Ishikawa (cell line): ENCODE results near the gene TRIP12.

Source experiments
- CEBPB ChIP-seq: IDR thresholded peaks from 2 replicates; pipeline ENCODE4 v1.6.1; 2012
- CREB1 ChIP-seq: IDR thresholded peaks from 2 replicates; pipeline ENCODE4 v1.6.1; 2012; ENCODE audit warnings: low read depth
- EGR1 ChIP-seq: IDR thresholded peaks from 2 replicates; pipeline ENCODE4 v1.6.1; 2012
- EP300 ChIP-seq: IDR thresholded peaks from 2 replicates; pipeline ENCODE4 v1.6.1; 2012; ENCODE audit warnings: borderline replicate concordance
- FOXM1 ChIP-seq: IDR thresholded peaks from 2 replicates; pipeline ENCODE4 v1.6.1; 2012; ENCODE audit warnings: low read depth, borderline replicate concordance
- NFIC ChIP-seq: IDR thresholded peaks from 2 replicates; pipeline ENCODE4 v1.6.1; 2012
- RAD21 ChIP-seq: IDR thresholded peaks from 2 replicates; pipeline ENCODE4 v1.6.1; 2012; ENCODE audit warnings: low read depth
- REST ChIP-seq: IDR thresholded peaks from 2 replicates; pipeline ENCODE4 v1.6.1; 2012; ENCODE audit warnings: low read depth, mild to moderate bottlenecking
- TAF1 ChIP-seq: IDR thresholded peaks from 2 replicates; pipeline ENCODE4 v1.6.1; 2012; ENCODE audit warnings: low read depth, mild to moderate bottlenecking
- TCF12 ChIP-seq: IDR thresholded peaks from 2 replicates; pipeline ENCODE4 v1.6.1; 2012; ENCODE audit warnings: low read depth
- TEAD4 ChIP-seq: IDR thresholded peaks from 2 replicates; pipeline ENCODE4 v1.6.1; 2012
- USF1 ChIP-seq: IDR thresholded peaks from 2 replicates; pipeline ENCODE4 v1.6.1; 2012
- YY1 ChIP-seq: IDR thresholded peaks from 2 replicates; pipeline ENCODE4 v1.6.1; 2012; ENCODE audit warnings: low read depth
- ZBTB7A ChIP-seq: IDR thresholded peaks from 2 replicates; pipeline ENCODE4 v1.6.1; 2012; ENCODE audit warnings: low read depth
- TF ChIP-seq, protein P1 (sequence below): IDR thresholded peaks from 2 replicates; pipeline ENCODE4 v1.6.1; 2012

TRIP12 gene

DNA sequence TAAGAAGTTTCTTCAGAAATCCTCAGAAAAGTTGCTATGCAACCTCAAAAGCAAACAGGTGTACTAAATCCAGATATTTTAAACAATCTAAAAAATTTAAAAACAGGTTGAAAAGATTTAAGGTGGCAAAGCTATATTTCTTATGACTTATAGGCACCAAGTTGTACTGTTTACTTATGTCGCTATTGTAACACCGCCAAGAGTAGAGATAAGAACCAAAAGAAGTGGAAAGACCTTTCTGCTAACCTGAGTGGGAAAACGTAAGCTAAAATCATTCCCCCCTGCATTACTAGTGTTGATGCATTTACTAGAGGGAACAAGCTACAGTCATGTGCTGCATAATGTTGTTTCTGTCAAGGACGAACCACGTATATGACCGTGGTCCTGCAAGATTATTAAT, 83.1 kb downstream of the TRIP12 start:
- TF ChIP-seq, protein P1, sequence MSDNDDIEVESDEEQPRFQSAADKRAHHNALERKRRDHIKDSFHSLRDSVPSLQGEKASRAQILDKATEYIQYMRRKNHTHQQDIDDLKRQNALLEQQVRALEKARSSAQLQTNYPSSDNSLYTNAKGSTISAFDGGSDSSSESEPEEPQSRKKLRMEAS: no peak
- TF ChIP-seq EGR1: no peak
- TF ChIP-seq NFIC: no peak
- no peak for TF ChIP-seq EP300
- TF ChIP-seq CREB1: no peak
- TF ChIP-seq ZBTB7A: no peak
- TF ChIP-seq RAD21: no peak
- no peak for TF ChIP-seq TCF12
- no peak for TF ChIP-seq FOXM1
- no peak for TF ChIP-seq YY1

- no peak for TF ChIP-seq FOXM1
- TF ChIP-seq EGR1: no peak
- TF ChIP-seq TEAD4: no peak
- TF ChIP-seq CEBPB: no peak
- no peak for TF ChIP-seq TCF12
- no peak for TF ChIP-seq NFIC
- TF ChIP-seq TAF1: no peak
- TF ChIP-seq EP300: no peak
- TF ChIP-seq YY1: no peak
- no peak for TF ChIP-seq USF1
- TF ChIP-seq RAD21: no peak
- TF ChIP-seq, protein P1: no peak
- TF ChIP-seq ZBTB7A: no peak
- TF ChIP-seq REST: no peak
- no peak for TF ChIP-seq CREB1
Measured at GRCh38 chr2:229836847-229837246, 85.0 kb downstream of the TRIP12 start.

GRCh38 chr2:229835596-229836283, 86.1 kb downstream of the TRIP12 start:
- TF ChIP-seq TEAD4 (no peak), TAF1 (no peak), ZBTB7A (no peak), NFIC (no peak), RAD21 (no peak), EP300 (no peak), FOXM1 (no peak)

DNA sequence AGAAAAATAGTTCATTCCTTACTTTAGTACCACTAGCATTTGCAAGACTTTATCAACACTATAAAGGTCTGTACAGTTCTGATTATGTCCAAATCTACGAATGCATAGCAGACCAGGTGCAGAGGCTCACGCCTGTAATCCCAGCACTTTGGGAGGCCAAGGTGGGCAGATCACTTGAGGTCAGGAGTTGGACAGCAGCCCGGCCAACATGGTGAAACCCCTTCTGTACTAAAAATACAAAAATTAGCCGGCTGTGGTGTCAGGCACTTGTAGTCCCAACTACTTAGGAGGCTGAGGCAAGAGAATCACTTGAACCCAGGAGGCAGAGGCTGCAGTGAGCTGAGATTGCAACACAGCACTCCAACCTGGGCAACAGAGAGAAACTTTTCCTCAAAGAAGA, 87.4 kb downstream of the TRIP12 start:
- TF ChIP-seq REST: peak; percentile 59

GRCh38 chr2:229832510-229832898, 89.3 kb downstream of the TRIP12 start:
- TF ChIP-seq EP300 (no peak), CEBPB (no peak), TEAD4 (no peak), USF1 (no peak), TAF1 (no peak), RAD21 (no peak), TCF12 (no peak), CREB1 (no peak)

DNA sequence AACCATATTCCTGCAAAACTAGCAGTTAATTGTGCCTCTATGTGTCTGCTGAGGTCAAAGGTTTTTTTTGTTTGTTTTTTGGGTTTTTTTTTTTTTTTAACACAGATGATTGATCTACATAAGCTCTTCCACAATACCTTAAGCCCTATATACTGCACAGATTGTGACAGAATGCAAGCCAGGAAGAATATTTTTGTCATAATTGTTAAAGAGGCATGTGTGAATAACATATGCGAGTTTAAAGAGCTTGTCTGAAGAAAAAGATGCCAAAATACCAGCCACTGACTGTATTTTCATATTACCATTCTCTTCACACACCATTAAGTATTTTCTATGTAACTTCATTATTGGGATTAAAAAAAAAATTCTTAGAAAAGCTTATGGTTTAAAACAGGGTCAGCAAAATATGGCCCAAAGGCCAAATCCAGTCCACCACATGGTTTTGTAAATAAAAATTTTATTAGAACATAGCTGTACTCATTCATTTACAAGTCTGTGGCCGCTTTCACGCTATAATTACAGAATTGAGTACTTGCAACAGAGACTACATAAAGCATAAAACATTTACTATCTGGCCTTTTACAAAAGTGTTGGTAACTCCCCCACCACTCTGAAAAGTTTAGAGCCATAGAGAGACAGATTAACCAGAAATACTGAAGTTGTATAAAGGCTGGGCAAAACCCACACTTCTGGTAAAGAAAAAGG, 89.9 kb downstream of the TRIP12 start:
- TF ChIP-seq REST: no peak
- no peak for TF ChIP-seq TEAD4
